ENCODE measurements around the gene TTC34. TPM values are rescaled to one million over a fixed set of nuclear protein-coding genes. Genes with fewer than 3 reads are reported as not detected.

Gene TTC34
- total RNA-seq, 2 experiments from 2014 or later: 0.79 to 0.81 TPM

GRCh38 chr1:2829846-2830615 is 28.5 kb upstream of the TTC34 start:
- Mint-ChIP-seq H3K36me3 (ENCODE audit: low read depth) (no peaks in the 10 kb centered on the region), H3K27me3 (no peaks in the 10 kb centered on the region), H3K9me3 (peaks cover 3% of the 10 kb centered on the region), H3K4me1 (ENCODE audit: low read depth) (no peaks in the 10 kb centered on the region), H3K27ac (no peak overlapping the region), H3K4me3 (no peak overlapping the region)
- DNase-seq: no peak
- intact Hi-C loops (cut with micrococcal nuclease): no loop called here
- CTCF ChIA-PET: no interaction called here
- POLR2A ChIA-PET: no interaction called here
- no peak for ATAC-seq
- TF ChIP-seq CTCF (IDR thresholded peaks at IDR 0.05): no peak

GRCh38 chr1:2828586-2829250 is 27.2 kb upstream of the TTC34 start:
- Mint-ChIP-seq H3K4me1 (ENCODE audit: low read depth) (no peaks in the 10 kb centered on the region), H3K36me3 (ENCODE audit: low read depth) (no peaks in the 10 kb centered on the region)
- intact Hi-C loops (cut with micrococcal nuclease): no loop called here

GRCh38 chr1:2826736-2827292 is 25.3 kb upstream of the TTC34 start:
- Mint-ChIP-seq H3K27me3 (no peaks in the 10 kb centered on the region), H3K4me3 (no peak overlapping the region), H3K27ac (no peak overlapping the region), H3K9me3 (peaks cover 3% of the 10 kb centered on the region), H3K36me3 (ENCODE audit: low read depth) (no peaks in the 10 kb centered on the region), H3K4me1 (ENCODE audit: low read depth) (peaks cover under 1% of the 10 kb centered on the region)
- DNase-seq (no peak), ATAC-seq (no peak)
- POLR2A ChIA-PET: no interaction called here
- CTCF ChIA-PET: no interaction called here
- TF ChIP-seq CTCF (IDR thresholded peaks at IDR 0.05): no peak
- intact Hi-C loops (cut with micrococcal nuclease): no loop called here

More at GRCh38 chr1:2828586-2829250, 27.2 kb upstream of the TTC34 start:
- no peak overlapping the region for H3K4me3 Mint-ChIP-seq
- peaks cover 3% of the 10 kb centered on the region for H3K9me3 Mint-ChIP-seq
- no peak for TF ChIP-seq CTCF (IDR thresholded peaks at IDR 0.05)
- H3K27me3 Mint-ChIP-seq: no peaks in the 10 kb centered on the region
- no peak for ATAC-seq
- no peak overlapping the region for H3K27ac Mint-ChIP-seq
- CTCF ChIA-PET: no interaction called here
- POLR2A ChIA-PET: no interaction called here
- no peak for DNase-seq

- no peaks in the 10 kb centered on the region for H3K27me3 Mint-ChIP-seq
- CTCF ChIA-PET: no interaction called here
- H3K4me3 Mint-ChIP-seq: no peak overlapping the region
- no peak for TF ChIP-seq CTCF (IDR thresholded peaks at IDR 0.05)
- POLR2A ChIA-PET: no interaction called here
- DNase-seq: no peak
- peaks cover 2% of the 10 kb centered on the region for H3K4me1 Mint-ChIP-seq (ENCODE audit: low read depth)
- H3K9me3 Mint-ChIP-seq: peaks cover 3% of the 10 kb centered on the region
- H3K36me3 Mint-ChIP-seq (ENCODE audit: low read depth): no peaks in the 10 kb centered on the region
- H3K27ac Mint-ChIP-seq: no peak overlapping the region
- no peak for ATAC-seq
- intact Hi-C loops (cut with micrococcal nuclease): no loop called here
These were observed 24.8 kb upstream of the TTC34 start for GRCh38 chr1:2826316-2826715.
